ENCODE data around the gene INSR.
"Not testable (repeated sequence)": the region's sequence is repeated elsewhere in the genome, so short reads cannot be mapped to it uniquely, and the experiment has no call there.

INSR gene

GRCh38 chr19:7258041-7258839 lies 36.0 kb downstream of the INSR start:
- DNase-seq = no peak
- no peak for ATAC-seq

GRCh38 chr19:7257148-7258040 lies 36.8 kb downstream of the INSR start:
- ATAC-seq (no peak), DNase-seq (no peak)

GRCh38 chr19:7255631-7256030 lies 38.6 kb downstream of the INSR start:
- ATAC-seq = no peak
- DNase-seq = no peak

- DNase-seq (no peak), ATAC-seq (no peak)
Measured at GRCh38 chr19:7255119-7255518, 39.1 kb downstream of the INSR start.

- DNase-seq (no peak), ATAC-seq (no peak)
Measured at GRCh38 chr19:7254590-7254989, 39.6 kb downstream of the INSR start.

GRCh38 chr19:7252364-7252763 lies 41.9 kb downstream of the INSR start:
- ATAC-seq (no peak), DNase-seq (no peak)

GRCh38 chr19:7251494-7251893 lies 42.7 kb downstream of the INSR start:
- no peak for ATAC-seq
- no peak for DNase-seq

GRCh38 chr19:7250951-7251350 lies 43.3 kb downstream of the INSR start:
- ATAC-seq (no peak), DNase-seq (no peak)

GRCh38 chr19:7250057-7250596 lies 44.1 kb downstream of the INSR start:
- ATAC-seq (no peak), DNase-seq (no peak)

GRCh38 chr19:7247155-7247554 lies 47.1 kb downstream of the INSR start:
- no peak for ATAC-seq
- DNase-seq = no peak

- DNase-seq = no peak
Measured at GRCh38 chr19:7246601-7247000, 47.6 kb downstream of the INSR start.

GRCh38 chr19:7242601-7243258 lies 51.5 kb downstream of the INSR start:
- DNase-seq (no peak), ATAC-seq (no peak)

More at GRCh38 chr19:7246601-7247000, 47.6 kb downstream of the INSR start:
- ATAC-seq = no peak

GRCh38 chr19:7238051-7238450 lies 56.2 kb downstream of the INSR start:
- no peak for DNase-seq
- ATAC-seq = no peak

GRCh38 chr19:7236153-7236552 lies 58.1 kb downstream of the INSR start:
- DNase-seq (no peak), ATAC-seq (no peak)

GRCh38 chr19:7230826-7231225 lies 63.4 kb downstream of the INSR start:
- DNase-seq (no peak), ATAC-seq (no peak)

- no peak for DNase-seq
- no peak for ATAC-seq
Measured at GRCh38 chr19:7229735-7230134, 64.5 kb downstream of the INSR start.

- no peak for ATAC-seq
- no peak for DNase-seq
Measured at GRCh38 chr19:7228935-7229541, 65.2 kb downstream of the INSR start.

GRCh38 chr19:7227735-7228134 lies 66.5 kb downstream of the INSR start:
- no peak for ATAC-seq
- no peak for DNase-seq

GRCh38 chr19:7227149-7227548 lies 67.1 kb downstream of the INSR start:
- ATAC-seq, DNase-seq: not testable (repeated sequence)

- no peak for ATAC-seq
- DNase-seq = no peak
Measured at GRCh38 chr19:7226739-7227138, 67.5 kb downstream of the INSR start.

GRCh38 chr19:7225741-7226140 lies 68.5 kb downstream of the INSR start:
- no peak for DNase-seq
- ATAC-seq = no peak

- ATAC-seq (no peak), DNase-seq (no peak)
Measured at GRCh38 chr19:7224995-7225394, 69.2 kb downstream of the INSR start.
